Measurements from ENCODE around the gene CDX2. TPM values are rescaled to one million over a fixed set of nuclear protein-coding genes. Genes with fewer than 3 reads are reported as not detected.
A peak's percentile ranks its signal among the peaks of the same experiment; 100 is the strongest.

Gene CDX2
- total and polyA plus RNA-seq, 2 donors (not counting 1 experiment from before 2014, with no cell fraction given), result not detected

DNA sequence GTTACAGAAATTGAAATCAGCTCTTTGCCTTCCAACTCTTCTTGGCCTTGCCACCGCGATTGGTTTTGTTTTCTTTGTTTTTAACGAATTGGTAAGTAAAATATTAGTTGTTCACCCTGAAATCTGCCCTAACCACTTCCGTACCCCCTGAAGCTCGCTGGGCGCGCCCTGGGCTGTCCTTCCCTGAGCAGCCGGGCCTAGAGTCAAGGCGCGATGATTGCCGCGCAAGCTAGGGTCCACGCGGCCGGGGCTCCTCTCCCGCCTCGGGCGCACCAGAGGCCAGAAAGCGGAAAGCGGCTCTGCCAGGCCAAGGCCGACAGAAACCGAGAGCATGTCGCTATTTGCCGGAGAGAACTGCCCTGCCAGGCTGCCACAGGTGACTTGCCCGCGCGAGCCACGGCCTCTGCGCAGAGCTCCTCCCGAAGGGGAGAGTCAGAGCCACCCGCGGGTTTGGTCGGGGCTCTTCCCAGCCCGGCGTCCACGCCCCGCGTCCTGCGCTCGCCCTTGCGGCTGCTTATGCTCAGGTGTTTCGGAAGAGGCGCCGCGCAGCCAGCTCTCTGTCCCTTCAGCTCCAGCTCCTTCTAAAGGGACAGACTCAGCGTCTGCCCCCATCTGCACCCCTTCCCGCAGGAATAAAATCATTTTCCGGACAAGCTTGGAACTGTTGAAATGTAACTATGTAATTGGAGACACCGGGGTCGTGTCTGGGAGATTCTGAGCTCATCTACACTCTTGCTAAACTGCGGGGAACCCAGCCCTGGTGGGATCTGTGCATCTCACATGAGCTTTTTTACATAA lies 6.6 kb upstream of the CDX2 start:
- Mint-ChIP-seq H3K4me3 (no peak overlapping the region), H3K9me3 (ENCODE audit: insufficient read depth) (no peaks in the 10 kb centered on the region), H3K27ac (no peak overlapping the region), H3K27me3 (peaks cover 74% of the 10 kb centered on the region), H3K4me1 (peaks cover 39% of the 10 kb centered on the region)
- Histone ChIP-seq H3K27ac (ENCODE audit: low read length in 2 of 2) (no peak overlapping the region), H3K4me1 (ENCODE audit: control insufficient read depth in 2 of 2, insufficient read depth in 2 of 2, low read length in 2 of 2) (peaks cover 50 to 51% of the 10 kb centered on the region in 2 donors), H4K20me1 (ENCODE audit: control insufficient read depth, insufficient read depth, low read length, poor library complexity, severe bottlenecking) (no peaks in the 10 kb centered on the region), H2AFZ (ENCODE audit: insufficient read depth, low read depth, low read length, poor library complexity, severe bottlenecking) (no peak overlapping the region), H3K9ac (ENCODE audit: low read length) (no peak overlapping the region), H3K9me3 (ENCODE audit: control extremely low read depth in 1 of 3, control insufficient read depth in 2 of 3, insufficient read depth in 1 of 3, low read length in 2 of 3) (peaks cover 0 to 25% (median 0%) of the 10 kb centered on the region in 3 donors), H3K79me2 (ENCODE audit: control insufficient read depth, insufficient read depth, low read length) (no peaks in the 10 kb centered on the region), H3K4me2 (replicated peaks; ENCODE audit: low read depth, low read length, poor library complexity, severe bottlenecking) (peak overlapping the region; percentile 37), H3K36me3 (replicated peaks in 1 of 2; ENCODE audit: control extremely low read depth in 1 of 2, control insufficient read depth in 1 of 2, extremely low read depth in 1 of 2, insufficient read depth in 2 of 2, low read length in 1 of 2) (no peaks in the 10 kb centered on the region), H3K4me3 (ENCODE audit: control extremely low read depth in 1 of 5, extremely low read depth in 1 of 5, insufficient read depth in 1 of 5, low read depth in 2 of 5, low read length in 4 of 5) (no peak overlapping the region), H3K27me3 (replicated peaks in 1 of 4; ENCODE audit: control extremely low read depth in 1 of 4, control insufficient read depth in 3 of 4, insufficient read depth in 4 of 4, low read length in 3 of 4) (peaks cover 0 to 86% (median 63%) of the 10 kb centered on the region in 4 experiments)
- TF ChIP-seq, protein P1, sequence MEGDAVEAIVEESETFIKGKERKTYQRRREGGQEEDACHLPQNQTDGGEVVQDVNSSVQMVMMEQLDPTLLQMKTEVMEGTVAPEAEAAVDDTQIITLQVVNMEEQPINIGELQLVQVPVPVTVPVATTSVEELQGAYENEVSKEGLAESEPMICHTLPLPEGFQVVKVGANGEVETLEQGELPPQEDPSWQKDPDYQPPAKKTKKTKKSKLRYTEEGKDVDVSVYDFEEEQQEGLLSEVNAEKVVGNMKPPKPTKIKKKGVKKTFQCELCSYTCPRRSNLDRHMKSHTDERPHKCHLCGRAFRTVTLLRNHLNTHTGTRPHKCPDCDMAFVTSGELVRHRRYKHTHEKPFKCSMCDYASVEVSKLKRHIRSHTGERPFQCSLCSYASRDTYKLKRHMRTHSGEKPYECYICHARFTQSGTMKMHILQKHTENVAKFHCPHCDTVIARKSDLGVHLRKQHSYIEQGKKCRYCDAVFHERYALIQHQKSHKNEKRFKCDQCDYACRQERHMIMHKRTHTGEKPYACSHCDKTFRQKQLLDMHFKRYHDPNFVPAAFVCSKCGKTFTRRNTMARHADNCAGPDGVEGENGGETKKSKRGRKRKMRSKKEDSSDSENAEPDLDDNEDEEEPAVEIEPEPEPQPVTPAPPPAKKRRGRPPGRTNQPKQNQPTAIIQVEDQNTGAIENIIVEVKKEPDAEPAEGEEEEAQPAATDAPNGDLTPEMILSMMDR (IDR thresholded peaks at IDR 0.05), result no peak
- no peak for TF ChIP-seq EZH2 (IDR thresholded peaks at IDR 0.05; ENCODE audit: borderline replicate concordance, insufficient read depth, low read depth, low read length, poor library complexity, severe bottlenecking)
- ATAC-seq (ENCODE audit: low read depth), result no peak
- WGBS (ENCODE audit: insufficient coverage), result 5% methylated on average over 44 of the region's 51 CpGs
- DNase-seq, result peak; percentile 51
- intact Hi-C loops (cut with micrococcal nuclease), result no loop called here
- ChIA-PET CTCF (interaction anchor here (0.9 to 2.2 kb wide), 9 partner anchors 9 to 614 kb away, joined by 4 to 13 read pairs (median 5); partner anchors contain the start of gene PAN3), POLR2A (interaction anchor here (0.6 kb wide), 1 partner anchor 13 kb away, joined by 4 read pairs; no protein-coding TSS in a partner anchor)

Data from B cell (primary cell).